ENCODE measurements around the gene GATB.

The GATB gene

GRCh38 chr4:151808120-151808529 is 47.3 kb upstream of the GATB start:
- no peaks in the 10 kb centered on the region for H3K36me3 ChIP-seq (ENCODE audit: insufficient read depth)
- no peak overlapping the region for H3K4me3 ChIP-seq (IDR thresholded peaks at IDR 0.05; ENCODE audit: insufficient read depth, low read depth, low read length)
- H4K20me1 ChIP-seq (ENCODE audit: insufficient read depth), result no peaks in the 10 kb centered on the region
- H3K9ac ChIP-seq, result no peak overlapping the region
- no peaks in the 10 kb centered on the region for H3K4me1 ChIP-seq (ENCODE audit: low read depth, poor library complexity, severe bottlenecking)
- no peak for TF ChIP-seq CTCF (conservative IDR thresholded peaks at IDR 0.05; ENCODE audit: low read depth, low read length)
- no peak overlapping the region for H3K4me2 ChIP-seq
- H3K27me3 ChIP-seq (ENCODE audit: insufficient read depth, low read depth), result no peaks in the 10 kb centered on the region
- H3K27ac ChIP-seq, result no peak overlapping the region
- H2AFZ ChIP-seq (ENCODE audit: low read depth), result no peak overlapping the region
- no peaks in the 10 kb centered on the region for H3K79me2 ChIP-seq (ENCODE audit: insufficient read depth, low read depth)

GRCh38 chr4:151807220-151807619 is 46.4 kb upstream of the GATB start:
- Histone ChIP-seq H3K4me1 (ENCODE audit: low read depth, poor library complexity, severe bottlenecking) (no peaks in the 10 kb centered on the region), H2AFZ (ENCODE audit: low read depth) (no peak overlapping the region), H3K27me3 (ENCODE audit: insufficient read depth, low read depth) (no peaks in the 10 kb centered on the region), H3K4me2 (no peak overlapping the region), H3K9ac (no peak overlapping the region), H3K79me2 (ENCODE audit: insufficient read depth, low read depth) (no peaks in the 10 kb centered on the region), H3K36me3 (ENCODE audit: insufficient read depth) (no peaks in the 10 kb centered on the region), H3K27ac (no peak overlapping the region), H4K20me1 (ENCODE audit: insufficient read depth) (no peaks in the 10 kb centered on the region), H3K4me3 (IDR thresholded peaks at IDR 0.05; ENCODE audit: insufficient read depth, low read depth, low read length) (no peak overlapping the region)
- TF ChIP-seq CTCF (conservative IDR thresholded peaks at IDR 0.05; ENCODE audit: low read depth, low read length), result no peak

- TF ChIP-seq CTCF (conservative IDR thresholded peaks at IDR 0.05; ENCODE audit: low read depth, low read length), result no peak
- Histone ChIP-seq H3K27ac (no peak overlapping the region), H2AFZ (ENCODE audit: low read depth) (no peak overlapping the region)
Observed at GRCh38 chr4:151806511-151806927, 45.7 kb upstream of the GATB start.

GRCh38 chr4:151804821-151805220 is 44.0 kb upstream of the GATB start:
- Histone ChIP-seq H4K20me1 (ENCODE audit: insufficient read depth) (no peaks in the 10 kb centered on the region), H3K4me1 (ENCODE audit: low read depth, poor library complexity, severe bottlenecking) (no peaks in the 10 kb centered on the region), H3K79me2 (ENCODE audit: insufficient read depth, low read depth) (no peaks in the 10 kb centered on the region), H3K36me3 (ENCODE audit: insufficient read depth) (no peaks in the 10 kb centered on the region), H3K9ac (no peak overlapping the region), H2AFZ (ENCODE audit: low read depth) (no peak overlapping the region), H3K27ac (no peak overlapping the region), H3K4me3 (IDR thresholded peaks at IDR 0.05; ENCODE audit: insufficient read depth, low read depth, low read length) (no peak overlapping the region), H3K4me2 (no peak overlapping the region), H3K27me3 (ENCODE audit: insufficient read depth, low read depth) (no peaks in the 10 kb centered on the region)
- no peak for TF ChIP-seq CTCF (conservative IDR thresholded peaks at IDR 0.05; ENCODE audit: low read depth, low read length)

More at GRCh38 chr4:151806511-151806927, 45.7 kb upstream of the GATB start:
- H3K79me2 ChIP-seq (ENCODE audit: insufficient read depth, low read depth), result no peaks in the 10 kb centered on the region
- no peaks in the 10 kb centered on the region for H3K4me1 ChIP-seq (ENCODE audit: low read depth, poor library complexity, severe bottlenecking)
- H4K20me1 ChIP-seq (ENCODE audit: insufficient read depth), result no peaks in the 10 kb centered on the region
- H3K27me3 ChIP-seq (ENCODE audit: insufficient read depth, low read depth), result no peaks in the 10 kb centered on the region
- no peak overlapping the region for H3K4me3 ChIP-seq (IDR thresholded peaks at IDR 0.05; ENCODE audit: insufficient read depth, low read depth, low read length)
- no peak overlapping the region for H3K4me2 ChIP-seq
- no peak overlapping the region for H3K9ac ChIP-seq
- H3K36me3 ChIP-seq (ENCODE audit: insufficient read depth), result no peaks in the 10 kb centered on the region

All from KMS-11 (cell line).